Endothelial cell of umbilical vein (primary cell): ENCODE data around the gene CLDN3. TPM values are rescaled to one million over a fixed set of nuclear protein-coding genes. Genes with fewer than 3 reads are reported as not detected.

Experiments used
- BruUV-seq: library from RNA; stranded (reverse); fragments of 400-500 nt; replicated peaks from 2 replicates; lab custom pipeline; 2021; lab: Mats Ljungman, UMichigan
- CTCF ChIA-PET: fragments of 300-600, 350-600 bp; sonication (Branson Sonifier 250); formaldehyde crosslinking; loops from one replicate; lab custom pipeline; 2021; ENCODE audit warnings: antibody characterized with exemption, inconsistent platforms; lab: Charles Lee
- POLR2A ChIA-PET: fragments of 300-600, 350-600 bp; sonication (Branson Sonifier 250); formaldehyde crosslinking; loops from one replicate; lab custom pipeline; 2021; ENCODE audit warnings: antibody characterized with exemption, inconsistent platforms; lab: Charles Lee
- DNase-seq: peaks from one replicate; pipeline ENCODE4 v3.0.0-alpha.2; 2011; ENCODE audit warnings: low read depth, low spot score
- FAIRE-seq: peaks from 2 replicates; lab custom pipeline; 2011; peaks lifted over from hg19 to GRCh38; lab: Jason Lieb, UNC
- H2AFZ ChIP-seq: 2 replicates; pipeline ENCODE4 v1.6.0; 2012; ENCODE audit warnings: low read depth, low read length, control low read depth, inconsistent platforms
- H3K27ac ChIP-seq: 2 replicates; pipeline ENCODE4 v1.5.1; 2011; ENCODE audit warnings: low read depth, mild to moderate bottlenecking, control low read depth, low read length, moderate library complexity; ENCODE audit not compliant: insufficient read depth
- H3K27me3 ChIP-seq, 2 experiments: 2 replicates each; pipeline versions ENCODE4 v1.6.0 to v1.6.1; 2011; ENCODE audit warnings: low read length in 2 of 2, mixed read lengths in 1 of 2; ENCODE audit not compliant: control insufficient read depth in 2 of 2, insufficient read depth in 2 of 2
- H3K36me3 ChIP-seq, 2 experiments: 2 replicates in 1 of 2; 3 replicates in 1 of 2; pipeline ENCODE4 v1.5.1; 2011; ENCODE audit warnings: low read length in 2 of 2, mild to moderate bottlenecking in 1 of 2, moderate library complexity in 1 of 2; ENCODE audit not compliant: control insufficient read depth in 2 of 2, insufficient read depth in 2 of 2; ENCODE audit errors: extremely low read depth in 1 of 2
- H3K4me1 ChIP-seq: 3 replicates; pipeline ENCODE4 v1.5.1; 2011; ENCODE audit warnings: mild to moderate bottlenecking, low read length; ENCODE audit not compliant: control insufficient read depth, insufficient read depth; ENCODE audit errors: extremely low read depth
- H3K4me2 ChIP-seq: 2 replicates; pipeline ENCODE4 v1.6.1; 2011; ENCODE audit warnings: low read length, control low read depth, mixed read lengths; ENCODE audit not compliant: insufficient read depth
- H3K4me3 ChIP-seq, 3 experiments: fragments of 200-600 bp in 1 of 3; sonication (generic), shearing (Covaris generic) in 1 of 3; replicated peaks in 1 of 3; 2 replicates each; pipeline ENCODE4 v1.5.1; 2011 to 2016; ENCODE audit warnings: control low read depth in 3 of 3, low read length in 3 of 3, mild to moderate bottlenecking in 2 of 3, inconsistent platforms in 1 of 3, low read depth in 1 of 3, moderate library complexity in 1 of 3; ENCODE audit not compliant: insufficient read depth in 1 of 3
- H3K79me2 ChIP-seq: 2 replicates; pipeline ENCODE4 v1.6.0; 2012; ENCODE audit warnings: low read length, inconsistent platforms; ENCODE audit not compliant: control insufficient read depth, insufficient read depth
- H3K9ac ChIP-seq: replicated peaks from 2 replicates; pipeline ENCODE3; 2011; ENCODE audit warnings: low read length, control low read depth; ENCODE audit not compliant: insufficient read depth; ENCODE audit errors: extremely low read depth
- H3K9me1 ChIP-seq: replicated peaks from 3 replicates; pipeline ENCODE4 v1.6.0; 2011; ENCODE audit warnings: mild to moderate bottlenecking, low read length; ENCODE audit not compliant: control insufficient read depth, insufficient read depth; ENCODE audit errors: extremely low read depth
- H3K9me3 ChIP-seq: replicated peaks from 2 replicates; pipeline ENCODE4 v1.5.1; 2012; ENCODE audit warnings: low read length, inconsistent platforms; ENCODE audit not compliant: control insufficient read depth, insufficient read depth
- H4K20me1 ChIP-seq: replicated peaks from 2 replicates; pipeline ENCODE3; 2011; ENCODE audit warnings: mild to moderate bottlenecking, low read length; ENCODE audit not compliant: control insufficient read depth, insufficient read depth; ENCODE audit errors: extremely low read depth
- EZH2 ChIP-seq: IDR thresholded peaks from 2 replicates; pipeline ENCODE4 v1.6.1; 2012; ENCODE audit warnings: borderline replicate concordance, low read depth, mild to moderate bottlenecking, moderate library complexity, low read length, inconsistent platforms; ENCODE audit not compliant: severe bottlenecking
- FOS ChIP-seq: IDR thresholded peaks from 2 replicates; pipeline ENCODE4 v1.6.1; 2011; ENCODE audit warnings: mild to moderate bottlenecking, low read length, moderate library complexity, borderline replicate concordance; ENCODE audit not compliant: insufficient read depth
- GATA2 ChIP-seq: IDR thresholded peaks from 2 replicates; pipeline ENCODE4 v1.7.0; 2011; ENCODE audit warnings: low read depth, mild to moderate bottlenecking, moderate library complexity, mixed read lengths, low read length; ENCODE audit not compliant: insufficient read length, insufficient read depth
- JUN ChIP-seq: IDR thresholded peaks from 2 replicates; pipeline ENCODE4 v1.6.1; 2011; ENCODE audit warnings: borderline replicate concordance, low read depth; ENCODE audit not compliant: insufficient read length, insufficient read depth
- MYC ChIP-seq: IDR thresholded peaks from one replicate; pipeline ENCODE4 v1.6.1; 2011; ENCODE audit warnings: mild to moderate bottlenecking, low read depth, low read length
- POLR2A ChIP-seq: IDR thresholded peaks from 2 replicates; pipeline ENCODE4 v1.6.1; 2012; ENCODE audit warnings: low read depth, mild to moderate bottlenecking, control low read depth, low read length
- POLR2AphosphoS5 ChIP-seq: IDR thresholded peaks from 2 replicates; pipeline ENCODE4 v1.6.1; 2012; ENCODE audit warnings: low read depth, mild to moderate bottlenecking, control low read depth, low read length, moderate library complexity; ENCODE audit not compliant: insufficient read depth
- dilution Hi-C: fragments of 300-500 bp; cut with MboI; formaldehyde crosslinking; loops from one replicate; pipeline ENCODE4 v1.15.0; 2019; ENCODE audit warnings: low sequenced_read_pairs; ENCODE audit not compliant: extremely low pct_ligation_motif_present
- intact Hi-C: fragments of 100-400 bp; cut with micrococcal nuclease; formaldehyde crosslinking; loops from one replicate; pipeline ENCODE4 v1.10.0; 2022
- polyA plus RNA-seq, 4 experiments: library from polyadenylated mRNA; depleted of rRNA in 3 of 4; stranded (reverse) in 3 of 4; unstranded in 1 of 4; fragments of >200 nt; gene quantifications; 2 replicates each; pipeline versions ENCODE4 v1.2.1 to v1.2.3, GENCODE V29; 2011 to 2012; ENCODE audit warnings: missing spikeins in 1 of 4
- total RNA-seq: library from RNA; stranded (reverse); gene quantifications from 2 replicates; pipeline ENCODE4 v1.2.3, GENCODE V29; 2021
- TF ChIP-seq, protein P1 (sequence below): IDR thresholded peaks from 2 replicates; pipeline ENCODE4 v1.6.1; 2011; ENCODE audit not compliant: insufficient read depth, insufficient read length
- TF ChIP-seq, protein P2 (sequence below), 2 donors: IDR thresholded peaks; 1 replicate in 1 of 2; 2 replicates in 1 of 2; pipeline ENCODE4 v1.5.1; 2011; ENCODE audit warnings: low read length in 2 of 2, mild to moderate bottlenecking in 2 of 2, moderate library complexity in 2 of 2, control low read depth in 1 of 2, inconsistent platforms in 1 of 2, low read depth in 1 of 2; ENCODE audit not compliant: insufficient read depth in 1 of 2; ENCODE audit errors: extremely low read depth in 1 of 2

CLDN3 gene
- total and polyA plus RNA-seq, 2 donors (not counting 3 experiments of a cell fraction or from before 2014, with no cell fraction given): 0.62 to 1.9 TPM

DNA sequence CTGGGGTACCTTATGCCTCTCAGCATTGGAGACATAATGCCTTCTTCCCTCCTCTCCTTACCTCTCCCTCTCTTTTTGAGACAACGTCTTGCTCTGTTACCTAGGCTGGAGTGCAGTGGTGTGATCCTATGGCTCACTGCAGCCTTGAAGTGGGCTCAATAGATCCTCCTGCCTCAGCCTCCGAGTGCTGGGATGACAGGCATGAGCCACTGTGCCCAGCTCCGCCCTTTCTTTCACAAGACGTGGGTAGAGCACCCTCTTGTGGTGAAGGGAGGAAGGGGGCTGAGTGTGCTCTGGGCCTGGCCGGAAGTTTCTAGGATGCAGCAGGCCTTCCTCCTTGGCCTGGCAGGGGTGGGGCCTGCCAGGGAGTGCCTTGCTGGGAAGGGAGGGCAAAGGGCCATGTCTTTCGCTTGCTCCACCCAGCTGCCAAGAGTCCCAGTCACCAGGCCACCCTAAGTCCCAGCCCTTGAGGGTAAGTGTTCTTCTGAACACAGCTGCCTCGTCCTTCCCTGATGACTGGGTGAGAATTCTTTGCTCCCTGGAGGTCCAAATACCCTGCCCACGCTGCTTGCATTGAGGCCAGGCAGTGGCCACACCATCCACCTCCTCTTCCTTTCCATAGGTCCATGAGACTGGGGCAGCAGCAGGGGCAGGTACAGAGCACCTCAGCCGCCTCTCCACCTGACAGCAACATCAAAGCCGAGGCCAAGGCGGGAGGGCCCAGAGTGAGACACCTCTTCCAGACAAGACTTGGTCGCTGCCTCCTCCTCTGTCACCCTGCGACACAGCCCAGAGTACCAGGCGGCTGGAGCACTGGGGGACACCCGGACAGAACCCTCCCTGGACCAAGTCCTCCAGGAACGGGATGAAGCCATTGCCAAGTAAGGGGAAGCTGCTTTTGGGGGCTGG lies 35.2 kb downstream of the CLDN3 start:
- Histone ChIP-seq H3K27ac (no peak overlapping the region), H3K9ac (no peak overlapping the region)
- TF ChIP-seq POLR2AphosphoS5: peak; percentile 55
- TF ChIP-seq, protein P1, sequence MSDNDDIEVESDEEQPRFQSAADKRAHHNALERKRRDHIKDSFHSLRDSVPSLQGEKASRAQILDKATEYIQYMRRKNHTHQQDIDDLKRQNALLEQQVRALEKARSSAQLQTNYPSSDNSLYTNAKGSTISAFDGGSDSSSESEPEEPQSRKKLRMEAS: no peak
- TF ChIP-seq, protein P2, sequence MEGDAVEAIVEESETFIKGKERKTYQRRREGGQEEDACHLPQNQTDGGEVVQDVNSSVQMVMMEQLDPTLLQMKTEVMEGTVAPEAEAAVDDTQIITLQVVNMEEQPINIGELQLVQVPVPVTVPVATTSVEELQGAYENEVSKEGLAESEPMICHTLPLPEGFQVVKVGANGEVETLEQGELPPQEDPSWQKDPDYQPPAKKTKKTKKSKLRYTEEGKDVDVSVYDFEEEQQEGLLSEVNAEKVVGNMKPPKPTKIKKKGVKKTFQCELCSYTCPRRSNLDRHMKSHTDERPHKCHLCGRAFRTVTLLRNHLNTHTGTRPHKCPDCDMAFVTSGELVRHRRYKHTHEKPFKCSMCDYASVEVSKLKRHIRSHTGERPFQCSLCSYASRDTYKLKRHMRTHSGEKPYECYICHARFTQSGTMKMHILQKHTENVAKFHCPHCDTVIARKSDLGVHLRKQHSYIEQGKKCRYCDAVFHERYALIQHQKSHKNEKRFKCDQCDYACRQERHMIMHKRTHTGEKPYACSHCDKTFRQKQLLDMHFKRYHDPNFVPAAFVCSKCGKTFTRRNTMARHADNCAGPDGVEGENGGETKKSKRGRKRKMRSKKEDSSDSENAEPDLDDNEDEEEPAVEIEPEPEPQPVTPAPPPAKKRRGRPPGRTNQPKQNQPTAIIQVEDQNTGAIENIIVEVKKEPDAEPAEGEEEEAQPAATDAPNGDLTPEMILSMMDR (IDR thresholded peaks at IDR 0.05; ENCODE audit: extremely low read depth in 1 of 2, insufficient read depth in 1 of 2, low read depth in 1 of 2, low read length in 2 of 2): peak; percentile 81 to 88
- TF ChIP-seq JUN: no peak
- no peak for TF ChIP-seq FOS
- TF ChIP-seq POLR2A: no peak
- TF ChIP-seq GATA2: no peak
- no peak for TF ChIP-seq MYC
- TF ChIP-seq EZH2: no peak

More for the DNA sequence above, 35.2 kb downstream of the CLDN3 start:
- Histone ChIP-seq H3K36me3 (no peaks in the 10 kb centered on the region), H3K9me1 (no peaks in the 10 kb centered on the region), H3K4me3 (no peak overlapping the region), H3K79me2 (no peaks in the 10 kb centered on the region), H3K4me1 (peaks cover 13% of the 10 kb centered on the region), H4K20me1 (no peaks in the 10 kb centered on the region), H2AFZ (no peak overlapping the region), H3K4me2 (no peak overlapping the region), H3K9me3 (no peaks in the 10 kb centered on the region), H3K27me3 (no peaks in the 10 kb centered on the region)
- BruUV-seq: no TSS peak
- dilution Hi-C loops: no loop called here
- DNase-seq: peak; percentile 82
- intact Hi-C loops: loop anchor here (1.0 to 5.0 kb wide), 4 partner anchors 120 to 283 kb away; partner anchors contain the start of gene BAZ1B
- ChIA-PET POLR2A (interaction anchor here (0.6 kb wide), 1 partner anchor 273 kb away, joined by 3 read pairs; no protein-coding TSS in a partner anchor), CTCF (interaction anchor here (0.5 to 5.3 kb wide), 34 partner anchors 8 to 411 kb away, joined by 3 to 106 read pairs (median 4); partner anchors contain the start of gene METTL27)
- peak; percentile 98 for FAIRE-seq
